ENCODE data around the gene ABCF1. TPM values are rescaled to one million over a fixed set of nuclear protein-coding genes. Genes with fewer than 3 reads are reported as not detected.

ABCF1 gene
- total RNA-seq, 1 experiment from 2014 or later = 94.9 TPM

- no peak for DNase-seq (ENCODE audit: low read depth, low spot score)
- Histone ChIP-seq H3K4me3 (ENCODE audit: low read depth in 2 of 2, low read length in 2 of 2) (no peak overlapping the region), H3K27me3 (ENCODE audit: control insufficient read depth, insufficient read depth, low read length) (no peaks in the 10 kb centered on the region), H3K4me1 (ENCODE audit: control insufficient read depth, insufficient read depth, low read length) (no peaks in the 10 kb centered on the region; the same call in 1 of the 2 replicates), H3K36me3 (ENCODE audit: control insufficient read depth, insufficient read depth, low read length) (no peaks in the 10 kb centered on the region), H3K27ac (ENCODE audit: low read length) (no peak overlapping the region), H3K9me3 (ENCODE audit: control insufficient read depth, insufficient read depth, low read depth, low read length) (no peaks in the 10 kb centered on the region)
- no peak for ATAC-seq
- CTCF ChIA-PET = interaction anchor here (1.7 kb wide), 1 partner anchor 60 kb away, joined by 10 read pairs; no protein-coding TSS in a partner anchor
- intact Hi-C loops (cut with micrococcal nuclease; ENCODE audit: unreplicated experiment) = no loop called here
- TF ChIP-seq SIN3A (IDR thresholded peaks at IDR 0.05; ENCODE audit: borderline replicate concordance, insufficient read depth, low read depth, low read length) (no peak), TCF7L2 (IDR thresholded peaks at IDR 0.05; ENCODE audit: low read depth, low read length) (no peak), CTCF (IDR thresholded peaks at IDR 0.05) (no peak), POLR2AphosphoS5 (IDR thresholded peaks at IDR 0.05; ENCODE audit: low read depth, low read length) (no peak)
- TF ChIP-seq, protein P1, sequence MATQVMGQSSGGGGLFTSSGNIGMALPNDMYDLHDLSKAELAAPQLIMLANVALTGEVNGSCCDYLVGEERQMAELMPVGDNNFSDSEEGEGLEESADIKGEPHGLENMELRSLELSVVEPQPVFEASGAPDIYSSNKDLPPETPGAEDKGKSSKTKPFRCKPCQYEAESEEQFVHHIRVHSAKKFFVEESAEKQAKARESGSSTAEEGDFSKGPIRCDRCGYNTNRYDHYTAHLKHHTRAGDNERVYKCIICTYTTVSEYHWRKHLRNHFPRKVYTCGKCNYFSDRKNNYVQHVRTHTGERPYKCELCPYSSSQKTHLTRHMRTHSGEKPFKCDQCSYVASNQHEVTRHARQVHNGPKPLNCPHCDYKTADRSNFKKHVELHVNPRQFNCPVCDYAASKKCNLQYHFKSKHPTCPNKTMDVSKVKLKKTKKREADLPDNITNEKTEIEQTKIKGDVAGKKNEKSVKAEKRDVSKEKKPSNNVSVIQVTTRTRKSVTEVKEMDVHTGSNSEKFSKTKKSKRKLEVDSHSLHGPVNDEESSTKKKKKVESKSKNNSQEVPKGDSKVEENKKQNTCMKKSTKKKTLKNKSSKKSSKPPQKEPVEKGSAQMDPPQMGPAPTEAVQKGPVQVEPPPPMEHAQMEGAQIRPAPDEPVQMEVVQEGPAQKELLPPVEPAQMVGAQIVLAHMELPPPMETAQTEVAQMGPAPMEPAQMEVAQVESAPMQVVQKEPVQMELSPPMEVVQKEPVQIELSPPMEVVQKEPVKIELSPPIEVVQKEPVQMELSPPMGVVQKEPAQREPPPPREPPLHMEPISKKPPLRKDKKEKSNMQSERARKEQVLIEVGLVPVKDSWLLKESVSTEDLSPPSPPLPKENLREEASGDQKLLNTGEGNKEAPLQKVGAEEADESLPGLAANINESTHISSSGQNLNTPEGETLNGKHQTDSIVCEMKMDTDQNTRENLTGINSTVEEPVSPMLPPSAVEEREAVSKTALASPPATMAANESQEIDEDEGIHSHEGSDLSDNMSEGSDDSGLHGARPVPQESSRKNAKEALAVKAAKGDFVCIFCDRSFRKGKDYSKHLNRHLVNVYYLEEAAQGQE (IDR thresholded peaks at IDR 0.05; ENCODE audit: insufficient read depth in 1 of 2, low read depth in 2 of 2, low read length in 1 of 2) = no peak
- no TSS peak for BruUV-seq (replicated peaks)
- POLR2A ChIA-PET = no interaction called here
- in situ Hi-C loops (cut with HindIII; ENCODE audit: low pct_unique_long_range_greater_than_20kb, low sequenced_read_pairs) = loop anchor here (5.0 kb wide), 1 partner anchor 40 kb away; no protein-coding TSS in a partner anchor
Observed at GRCh38 chr6:30542404-30542725, 28.9 kb upstream of the ABCF1 start.

- no peaks in the 10 kb centered on the region for H3K27me3 ChIP-seq (ENCODE audit: control insufficient read depth, insufficient read depth, low read length)
- no peak overlapping the region for H3K27ac ChIP-seq (ENCODE audit: low read length)
- no peaks in the 10 kb centered on the region for H3K36me3 ChIP-seq (ENCODE audit: control insufficient read depth, insufficient read depth, low read length)
- in situ Hi-C loops (cut with HindIII; ENCODE audit: low pct_unique_long_range_greater_than_20kb, low sequenced_read_pairs) (loop anchor here (5.0 kb wide), 1 partner anchor 41 kb away; no protein-coding TSS in a partner anchor), intact Hi-C loops (cut with micrococcal nuclease; ENCODE audit: unreplicated experiment) (no loop called here)
- H3K4me1 ChIP-seq (ENCODE audit: control insufficient read depth, insufficient read depth, low read length) = no peaks in the 10 kb centered on the region; the same call in 1 of the 2 replicates
- TF ChIP-seq, protein P1 (IDR thresholded peaks at IDR 0.05; ENCODE audit: insufficient read depth in 1 of 2, low read depth in 2 of 2, low read length in 1 of 2) = no peak
- TF ChIP-seq SIN3A (IDR thresholded peaks at IDR 0.05; ENCODE audit: borderline replicate concordance, insufficient read depth, low read depth, low read length) (no peak), TCF7L2 (IDR thresholded peaks at IDR 0.05; ENCODE audit: low read depth, low read length) (no peak), POLR2AphosphoS5 (IDR thresholded peaks at IDR 0.05; ENCODE audit: low read depth, low read length) (no peak), CTCF (IDR thresholded peaks at IDR 0.05) (peak; percentile 9; the same call in 1 of the 2 replicates)
- ChIA-PET POLR2A (no interaction called here), CTCF (no interaction called here)
- no peak for ATAC-seq
- BruUV-seq (replicated peaks) = no TSS peak
- no peak for DNase-seq (ENCODE audit: low read depth, low spot score)
- H3K4me3 ChIP-seq (ENCODE audit: low read depth in 2 of 2, low read length in 2 of 2) = no peak overlapping the region
- H3K9me3 ChIP-seq (ENCODE audit: control insufficient read depth, insufficient read depth, low read depth, low read length) = no peaks in the 10 kb centered on the region
Observed at GRCh38 chr6:30542915-30543314, 28.3 kb upstream of the ABCF1 start.
